HG03045 (cell line): ENCODE measurements around the gene TNNC1.

Source experiments
- ATAC-seq: cut with Tn5 transposase; IDR thresholded peaks from one replicate; pipeline ENCODE4 v1.9.1; 2021; ENCODE audit warnings: mild to moderate bottlenecking, moderate library complexity; ENCODE audit not compliant: unreplicated experiment

Gene TNNC1

DNA sequence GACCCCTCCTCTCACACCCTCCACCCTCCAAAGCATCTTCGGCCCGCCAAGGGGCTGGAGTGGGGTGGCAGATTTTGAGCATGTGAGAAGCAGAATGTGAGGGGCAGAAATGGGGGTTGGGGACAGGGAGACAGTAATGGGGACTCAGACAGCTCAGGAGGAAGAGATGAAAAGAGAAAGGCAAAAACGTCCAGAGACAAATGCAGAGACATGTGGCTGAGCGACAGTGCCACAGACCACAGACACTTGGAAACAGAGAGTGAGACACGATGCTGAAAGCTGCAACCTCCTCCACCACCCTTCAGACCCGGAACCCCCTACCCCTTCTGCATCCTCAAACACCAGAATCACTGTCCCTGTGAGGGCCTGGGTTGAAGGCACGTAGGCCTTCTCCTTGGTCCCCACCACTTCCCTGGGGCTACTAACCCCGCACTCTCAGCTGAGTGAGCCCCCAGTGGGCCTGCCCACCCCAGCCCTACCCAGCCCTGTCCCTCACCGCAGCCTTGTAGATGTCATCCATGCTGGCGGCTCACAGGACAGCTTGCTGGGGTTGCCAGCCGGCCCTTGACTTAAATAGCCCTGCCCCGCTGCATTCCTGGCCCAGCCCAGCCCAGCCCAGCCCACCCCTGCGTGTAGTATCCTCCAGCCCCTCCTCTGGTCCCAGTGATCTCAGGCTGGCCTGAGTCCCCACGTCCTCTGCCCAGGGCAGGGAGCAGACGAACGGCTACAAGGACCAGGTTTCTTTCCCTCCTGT is at the start of gene TNNC1:
Gene TNNC1 (minus strand): TSS at position 546 of the 754 bp plus-strand sequence. CDS start 26 bp downstream, at position 520.
- ATAC-seq: no peak

DNA sequence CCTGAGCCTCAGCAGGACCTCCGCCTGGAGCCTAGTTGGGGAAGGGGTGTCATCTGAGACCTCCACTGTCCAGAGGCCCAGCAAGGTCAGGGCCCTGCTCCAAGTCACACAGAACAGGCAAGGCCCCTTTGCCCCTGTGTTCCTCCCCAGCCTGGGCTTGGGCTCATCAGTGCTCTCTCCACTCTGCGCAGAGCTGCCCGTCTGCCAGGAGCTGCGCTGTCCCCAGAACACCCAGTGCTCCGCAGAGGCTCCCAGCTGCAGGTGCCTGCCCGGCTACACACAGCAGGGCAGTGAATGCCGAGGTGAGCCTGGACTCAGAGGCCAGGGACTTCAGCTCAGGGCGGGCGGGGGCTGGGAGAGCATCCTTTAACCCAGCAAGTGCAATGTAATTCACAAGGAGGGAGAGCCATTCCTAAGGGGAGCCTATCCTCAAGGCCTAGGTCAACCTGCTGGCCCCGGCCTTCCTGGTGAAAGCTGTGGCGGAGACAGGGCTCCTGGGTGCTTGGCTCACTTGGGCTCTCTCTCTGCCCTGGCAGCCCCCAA is 49.0 kb upstream of the TNNC1 start:
- no peak for ATAC-seq

- no peak for ATAC-seq
Measured at GRCh38 chr3:52502001-52502400, 48.2 kb upstream of the TNNC1 start.

DNA sequence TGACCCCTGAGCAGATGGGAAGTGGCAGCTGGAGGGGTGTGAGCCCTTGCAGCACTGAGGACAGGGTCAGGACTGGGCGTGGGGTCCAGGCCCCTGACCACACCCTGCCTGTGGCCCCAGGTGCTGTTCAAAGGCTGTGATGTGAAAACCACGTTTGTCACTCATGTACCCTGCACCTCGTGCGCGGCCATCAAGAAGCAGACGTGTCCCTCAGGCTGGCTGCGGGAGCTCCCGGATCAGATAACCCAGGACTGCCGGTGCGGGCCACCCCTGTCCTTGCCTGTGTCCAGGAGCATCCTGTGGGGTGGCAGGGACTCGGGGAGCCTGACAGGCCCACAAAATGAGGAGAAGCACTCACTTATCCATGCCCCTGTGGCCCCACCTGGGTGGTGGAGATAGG is 47.2 kb upstream of the TNNC1 start:
- no peak for ATAC-seq

- no peak for ATAC-seq
Measured at GRCh38 chr3:52498137-52499054, 44.6 kb upstream of the TNNC1 start.

- no peak for ATAC-seq
Measured at GRCh38 chr3:52495777-52496602, 42.1 kb upstream of the TNNC1 start.

DNA sequence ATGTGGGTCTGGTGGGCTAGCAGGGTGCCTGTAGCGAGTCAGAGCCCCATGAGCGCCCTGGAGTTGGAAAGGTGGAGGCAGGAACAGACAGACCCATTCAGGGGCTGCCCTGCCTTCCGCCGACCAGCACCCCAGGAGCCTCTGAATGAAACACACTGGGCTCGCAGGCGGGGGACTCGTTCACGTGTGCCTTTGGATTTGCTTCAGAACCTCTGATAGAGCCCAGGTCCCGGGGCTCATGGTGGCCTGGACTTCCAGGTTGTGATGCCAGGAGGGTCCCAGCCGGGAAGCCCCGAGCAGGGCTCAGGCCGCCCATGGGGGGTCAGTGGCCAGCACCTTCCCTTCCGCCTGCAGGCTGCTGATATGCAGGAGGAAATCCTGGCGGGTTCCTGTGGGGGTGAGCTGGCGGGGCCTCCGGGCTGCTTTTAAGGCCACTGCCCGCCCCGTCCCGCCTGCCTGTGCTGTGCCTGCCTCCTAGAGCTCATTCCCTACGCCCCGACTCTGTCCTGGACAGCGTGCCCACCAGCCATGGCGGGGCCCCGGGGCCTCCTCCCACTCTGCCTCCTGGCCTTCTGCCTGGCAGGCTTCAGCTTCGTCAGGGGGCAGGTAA is 41.1 kb upstream of the TNNC1 start, which contains the start of gene STAB1:
Gene STAB1 (plus strand): TSS at position 453 of the 610 bp plus-strand sequence. CDS start 76 bp downstream, at position 529.
- ATAC-seq: no peak

DNA sequence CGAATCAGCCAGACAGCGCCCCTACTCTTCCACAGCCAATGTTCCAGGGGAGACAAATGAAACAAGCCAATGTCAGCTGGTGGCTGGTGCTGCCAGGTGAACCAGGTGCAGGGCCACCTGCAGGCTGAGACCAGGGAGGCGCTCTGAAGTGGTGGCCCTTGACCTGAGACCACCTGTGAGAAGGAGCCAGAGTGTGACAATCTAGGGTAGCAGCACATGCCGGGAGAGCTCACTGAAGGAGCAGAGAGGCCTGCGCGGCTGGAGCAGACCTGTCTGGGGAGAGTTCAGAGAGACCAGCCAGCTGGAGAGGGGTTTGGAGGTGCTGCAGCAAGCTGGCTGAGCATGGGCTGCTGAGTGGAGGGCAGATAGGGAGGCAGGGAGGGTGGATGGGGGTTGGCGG is 40.6 kb upstream of the TNNC1 start:
- ATAC-seq: no peak

GRCh38 chr3:52493232-52494017 is 39.6 kb upstream of the TNNC1 start:
- no peak for ATAC-seq

DNA sequence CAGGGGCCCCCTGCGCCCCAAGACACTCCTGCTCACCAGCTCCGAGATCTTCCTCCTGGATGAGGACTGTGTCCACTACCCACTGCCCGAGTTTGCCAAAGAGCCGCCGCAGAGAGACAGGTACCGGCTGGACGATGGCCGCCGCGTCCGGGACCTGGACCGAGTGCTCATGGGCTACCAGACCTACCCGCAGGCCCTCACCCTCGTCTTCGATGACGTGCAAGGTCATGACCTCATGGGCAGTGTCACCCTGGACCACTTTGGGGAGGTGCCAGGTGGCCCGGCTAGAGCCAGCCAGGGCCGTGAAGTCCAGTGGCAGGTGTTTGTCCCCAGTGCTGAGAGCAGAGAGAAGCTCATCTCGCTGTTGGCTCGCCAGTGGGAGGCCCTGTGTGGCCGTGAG is 38.2 kb upstream of the TNNC1 start:
- no peak for ATAC-seq

- ATAC-seq: no peak
Measured at GRCh38 chr3:52490939-52491526, 37.2 kb upstream of the TNNC1 start.

- ATAC-seq: no peak
Measured at GRCh38 chr3:52490035-52490938, 36.4 kb upstream of the TNNC1 start.

DNA sequence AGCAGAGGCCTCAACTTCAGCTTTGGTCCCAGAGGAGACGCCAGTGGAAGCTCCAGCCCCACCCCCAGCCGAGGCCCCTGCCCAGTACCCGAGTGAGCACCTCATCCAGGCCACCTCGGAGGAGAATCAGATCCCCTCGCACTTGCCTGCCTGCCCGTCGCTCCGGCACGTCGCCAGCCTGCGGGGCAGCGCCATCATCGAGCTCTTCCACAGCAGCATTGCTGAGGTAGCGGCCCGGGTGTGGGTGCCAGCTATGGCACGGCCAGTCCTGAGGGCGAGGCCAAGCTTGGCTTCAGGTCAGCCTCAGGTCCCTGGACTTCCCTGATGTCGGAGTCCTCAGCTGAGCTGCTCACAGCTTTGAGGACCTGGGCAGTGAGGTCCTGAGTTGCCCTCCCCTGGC is 35.6 kb upstream of the TNNC1 start:
- no peak for ATAC-seq

DNA sequence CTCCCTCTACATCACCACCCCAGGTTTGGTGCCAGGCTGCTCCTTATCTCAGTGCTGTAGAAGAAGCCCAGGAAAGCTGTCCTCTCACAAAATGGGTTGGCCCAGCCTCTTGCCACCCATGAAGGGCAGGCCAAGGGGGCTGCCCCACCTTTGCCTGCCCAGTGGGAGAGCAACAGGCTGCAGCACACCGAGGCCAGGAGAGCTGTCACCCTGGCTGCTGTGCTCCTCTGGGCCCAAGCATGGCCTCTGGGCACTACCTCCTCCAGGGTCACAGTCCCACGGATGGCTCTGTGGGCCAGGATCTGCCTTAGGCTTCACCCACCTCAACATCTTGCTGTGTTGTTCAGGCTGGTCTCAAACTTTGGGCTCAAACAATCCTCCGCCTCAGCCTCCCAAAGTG is 34.9 kb upstream of the TNNC1 start:
- ATAC-seq: no peak

GRCh38 chr3:52487788-52488691 is 34.2 kb upstream of the TNNC1 start:
- ATAC-seq: no peak

GRCh38 chr3:52487050-52487787 is 33.4 kb upstream of the TNNC1 start:
- ATAC-seq: no peak
